ENCODE results near the gene NHS.

NHS gene

GRCh38 chrX:17632942-17633341, 257.9 kb downstream of the NHS start:
- no peaks in the 10 kb centered on the region for H3K36me3 ChIP-seq (ENCODE audit: control insufficient read depth in 4 of 4, insufficient read depth in 4 of 4, low read length in 3 of 4)
- H3K9me3 ChIP-seq (ENCODE audit: control extremely low read depth in 1 of 5, control insufficient read depth in 4 of 5, insufficient read depth in 2 of 5, low read depth in 1 of 5, low read length in 4 of 5): peaks cover 0 to 2% (median 0%) of the 10 kb centered on the region in 5 experiments
- WGBS (ENCODE audit: insufficient coverage): no CpG with 5 or more reads among the region's 3 CpGs
- no peak overlapping the region for H3K4me3 ChIP-seq (ENCODE audit: control insufficient read depth in 1 of 7, extremely low read depth in 1 of 7, insufficient read depth in 4 of 7, low read depth in 2 of 7, low read length in 6 of 7)
- DNase-seq: no peak
- ChIA-PET POLR2A (no interaction called here), CTCF (no interaction called here)
- no peaks in the 10 kb centered on the region for H3K4me1 ChIP-seq (ENCODE audit: control extremely low read depth in 1 of 4, control insufficient read depth in 4 of 4, insufficient read depth in 4 of 4, low read length in 3 of 4)
- H3K27me3 ChIP-seq (replicated peaks in 2 of 5; ENCODE audit: control insufficient read depth in 4 of 5, insufficient read depth in 5 of 5, low read length in 4 of 5): peaks cover 0 to 18% (median 0%) of the 10 kb centered on the region in 5 experiments
- H3K27ac ChIP-seq (ENCODE audit: insufficient read depth in 1 of 2, low read depth in 1 of 2, low read length in 2 of 2, poor library complexity in 1 of 2, severe bottlenecking in 2 of 2): no peak overlapping the region

GRCh38 chrX:17633546-17633945, 258.5 kb downstream of the NHS start:
- H3K4me3 ChIP-seq (ENCODE audit: control insufficient read depth in 1 of 7, extremely low read depth in 1 of 7, insufficient read depth in 4 of 7, low read depth in 2 of 7, low read length in 6 of 7): no peak overlapping the region
- no peaks in the 10 kb centered on the region for H3K36me3 ChIP-seq (ENCODE audit: control insufficient read depth in 4 of 4, insufficient read depth in 4 of 4, low read length in 3 of 4)
- H3K27me3 ChIP-seq (replicated peaks in 2 of 5; ENCODE audit: control insufficient read depth in 4 of 5, insufficient read depth in 5 of 5, low read length in 4 of 5): peaks cover 0 to 18% (median 0%) of the 10 kb centered on the region in 5 experiments
- DNase-seq: no peak
- no CpG with 5 or more reads among the region's 2 CpGs for WGBS (ENCODE audit: insufficient coverage)
- H3K27ac ChIP-seq (ENCODE audit: insufficient read depth in 1 of 2, low read depth in 1 of 2, low read length in 2 of 2, poor library complexity in 1 of 2, severe bottlenecking in 2 of 2): no peak overlapping the region
- ChIA-PET POLR2A (no interaction called here), CTCF (no interaction called here)
- H3K9me3 ChIP-seq (ENCODE audit: control extremely low read depth in 1 of 5, control insufficient read depth in 4 of 5, insufficient read depth in 2 of 5, low read depth in 1 of 5, low read length in 4 of 5): peaks cover 0 to 2% (median 0%) of the 10 kb centered on the region in 5 experiments
- no peaks in the 10 kb centered on the region for H3K4me1 ChIP-seq (ENCODE audit: control extremely low read depth in 1 of 4, control insufficient read depth in 4 of 4, insufficient read depth in 4 of 4, low read length in 3 of 4)

- Histone ChIP-seq H3K4me3 (ENCODE audit: control insufficient read depth in 1 of 7, extremely low read depth in 1 of 7, insufficient read depth in 4 of 7, low read depth in 2 of 7, low read length in 6 of 7) (no peak overlapping the region), H3K36me3 (ENCODE audit: control insufficient read depth in 4 of 4, insufficient read depth in 4 of 4, low read length in 3 of 4) (no peaks in the 10 kb centered on the region), H3K27ac (ENCODE audit: insufficient read depth in 1 of 2, low read depth in 1 of 2, low read length in 2 of 2, poor library complexity in 1 of 2, severe bottlenecking in 2 of 2) (no peak overlapping the region), H3K27me3 (replicated peaks in 2 of 5; ENCODE audit: control insufficient read depth in 4 of 5, insufficient read depth in 5 of 5, low read length in 4 of 5) (peaks cover 0 to 18% (median 0%) of the 10 kb centered on the region in 5 experiments), H3K4me1 (ENCODE audit: control extremely low read depth in 1 of 4, control insufficient read depth in 4 of 4, insufficient read depth in 4 of 4, low read length in 3 of 4) (no peaks in the 10 kb centered on the region), H3K9me3 (ENCODE audit: control extremely low read depth in 1 of 5, control insufficient read depth in 4 of 5, insufficient read depth in 2 of 5, low read depth in 1 of 5, low read length in 4 of 5) (peaks cover 0 to 2% (median 0%) of the 10 kb centered on the region in 5 experiments)
- POLR2A ChIA-PET: no interaction called here
- no peak for DNase-seq
- WGBS (ENCODE audit: insufficient coverage): 85% methylated on average over 2 of the region's 9 CpGs
- CTCF ChIA-PET: no interaction called here
Observed at GRCh38 chrX:17634542-17635207, 259.7 kb downstream of the NHS start.

- no peak for DNase-seq
- Histone ChIP-seq H3K4me3 (ENCODE audit: control insufficient read depth in 1 of 7, extremely low read depth in 1 of 7, insufficient read depth in 4 of 7, low read depth in 2 of 7, low read length in 6 of 7) (no peak overlapping the region), H3K27me3 (replicated peaks in 2 of 5; ENCODE audit: control insufficient read depth in 4 of 5, insufficient read depth in 5 of 5, low read length in 4 of 5) (peaks cover 0 to 18% (median 0%) of the 10 kb centered on the region in 5 experiments), H3K27ac (ENCODE audit: insufficient read depth in 1 of 2, low read depth in 1 of 2, low read length in 2 of 2, poor library complexity in 1 of 2, severe bottlenecking in 2 of 2) (no peak overlapping the region), H3K36me3 (ENCODE audit: control insufficient read depth in 4 of 4, insufficient read depth in 4 of 4, low read length in 3 of 4) (no peaks in the 10 kb centered on the region), H3K9me3 (ENCODE audit: control extremely low read depth in 1 of 5, control insufficient read depth in 4 of 5, insufficient read depth in 2 of 5, low read depth in 1 of 5, low read length in 4 of 5) (peaks cover 0 to 2% (median 0%) of the 10 kb centered on the region in 5 experiments), H3K4me1 (ENCODE audit: control extremely low read depth in 1 of 4, control insufficient read depth in 4 of 4, insufficient read depth in 4 of 4, low read length in 3 of 4) (no peaks in the 10 kb centered on the region)
- 74% methylated on average over 5 of the region's 5 CpGs for WGBS (ENCODE audit: insufficient coverage)
- ChIA-PET POLR2A (no interaction called here), CTCF (no interaction called here)
Observed at GRCh38 chrX:17635231-17635630, 260.2 kb downstream of the NHS start.

- CTCF ChIA-PET: no interaction called here
- 75% methylated on average over 4 of the region's 4 CpGs for WGBS (ENCODE audit: insufficient coverage)
Observed at GRCh38 chrX:17637235-17637634, 262.2 kb downstream of the NHS start.

GRCh38 chrX:17638731-17639130, 263.7 kb downstream of the NHS start:
- ChIA-PET POLR2A (no interaction called here), CTCF (no interaction called here)
- 82% methylated on average over 1 of the region's 1 CpG for WGBS (ENCODE audit: insufficient coverage)

More at GRCh38 chrX:17637235-17637634, 262.2 kb downstream of the NHS start:
- H3K36me3 ChIP-seq (ENCODE audit: control insufficient read depth in 4 of 4, insufficient read depth in 4 of 4, low read length in 3 of 4): no peaks in the 10 kb centered on the region
- DNase-seq: no peak
- no peak overlapping the region for H3K27ac ChIP-seq (ENCODE audit: insufficient read depth in 1 of 2, low read depth in 1 of 2, low read length in 2 of 2, poor library complexity in 1 of 2, severe bottlenecking in 2 of 2)
- H3K4me1 ChIP-seq (ENCODE audit: control extremely low read depth in 1 of 4, control insufficient read depth in 4 of 4, insufficient read depth in 4 of 4, low read length in 3 of 4): no peaks in the 10 kb centered on the region
- peaks cover 0 to 18% (median 0%) of the 10 kb centered on the region in 5 experiments for H3K27me3 ChIP-seq (replicated peaks in 2 of 5; ENCODE audit: control insufficient read depth in 4 of 5, insufficient read depth in 5 of 5, low read length in 4 of 5)
- no peak overlapping the region for H3K4me3 ChIP-seq (ENCODE audit: control insufficient read depth in 1 of 7, extremely low read depth in 1 of 7, insufficient read depth in 4 of 7, low read depth in 2 of 7, low read length in 6 of 7)
- POLR2A ChIA-PET: no interaction called here
- H3K9me3 ChIP-seq (ENCODE audit: control extremely low read depth in 1 of 5, control insufficient read depth in 4 of 5, insufficient read depth in 2 of 5, low read depth in 1 of 5, low read length in 4 of 5): peaks cover 0 to 2% (median 0%) of the 10 kb centered on the region in 5 experiments

GRCh38 chrX:17642891-17643290, 267.9 kb downstream of the NHS start:
- ChIA-PET CTCF (no interaction called here), POLR2A (interaction anchor here (0.7 kb wide), 1 partner anchor 134 kb away, joined by 3 read pairs; no protein-coding TSS in a partner anchor)
- Histone ChIP-seq H3K4me1 (ENCODE audit: control extremely low read depth in 1 of 4, control insufficient read depth in 4 of 4, insufficient read depth in 4 of 4, low read length in 3 of 4) (no peaks in the 10 kb centered on the region), H3K27ac (ENCODE audit: insufficient read depth in 1 of 2, low read depth in 1 of 2, low read length in 2 of 2, poor library complexity in 1 of 2, severe bottlenecking in 2 of 2) (no peak overlapping the region), H3K27me3 (replicated peaks in 2 of 5; ENCODE audit: control insufficient read depth in 4 of 5, insufficient read depth in 5 of 5, low read length in 4 of 5) (peaks cover 0 to 3% (median 0%) of the 10 kb centered on the region in 5 experiments), H3K36me3 (ENCODE audit: control insufficient read depth in 4 of 4, insufficient read depth in 4 of 4, low read length in 3 of 4) (no peaks in the 10 kb centered on the region), H3K4me3 (ENCODE audit: control insufficient read depth in 1 of 7, extremely low read depth in 1 of 7, insufficient read depth in 4 of 7, low read depth in 2 of 7, low read length in 6 of 7) (no peak overlapping the region), H3K9me3 (ENCODE audit: control extremely low read depth in 1 of 5, control insufficient read depth in 4 of 5, insufficient read depth in 2 of 5, low read depth in 1 of 5, low read length in 4 of 5) (no peaks in the 10 kb centered on the region)
- DNase-seq: no peak

More at GRCh38 chrX:17638731-17639130, 263.7 kb downstream of the NHS start:
- Histone ChIP-seq H3K27me3 (replicated peaks in 2 of 5; ENCODE audit: control insufficient read depth in 4 of 5, insufficient read depth in 5 of 5, low read length in 4 of 5) (peaks cover 0 to 18% (median 0%) of the 10 kb centered on the region in 5 experiments), H3K4me3 (ENCODE audit: control insufficient read depth in 1 of 7, extremely low read depth in 1 of 7, insufficient read depth in 4 of 7, low read depth in 2 of 7, low read length in 6 of 7) (no peak overlapping the region), H3K9me3 (ENCODE audit: control extremely low read depth in 1 of 5, control insufficient read depth in 4 of 5, insufficient read depth in 2 of 5, low read depth in 1 of 5, low read length in 4 of 5) (peaks cover 0 to 2% (median 0%) of the 10 kb centered on the region in 5 experiments), H3K27ac (ENCODE audit: insufficient read depth in 1 of 2, low read depth in 1 of 2, low read length in 2 of 2, poor library complexity in 1 of 2, severe bottlenecking in 2 of 2) (no peak overlapping the region), H3K36me3 (ENCODE audit: control insufficient read depth in 4 of 4, insufficient read depth in 4 of 4, low read length in 3 of 4) (no peaks in the 10 kb centered on the region), H3K4me1 (ENCODE audit: control extremely low read depth in 1 of 4, control insufficient read depth in 4 of 4, insufficient read depth in 4 of 4, low read length in 3 of 4) (no peaks in the 10 kb centered on the region)
- DNase-seq: no peak
